NCI-H146 treated with DMSO at 0.1 percent for 48 hours (cell line): Measurements from ENCODE around the gene ELOA2.
"Not testable (repeated sequence)": the region's sequence is repeated elsewhere in the genome, so short reads cannot be mapped to it uniquely, and the experiment has no call there.

Experiments used
- DNase-seq: peaks from one replicate; lab custom pipeline; 2025; ENCODE audit not compliant: unreplicated experiment; lab: John Stamatoyannopoulos, UW

ELOA2 gene

GRCh38 chr18:47035156-47035671 is at the start of gene ELOA2:
TSS of gene ELOA2 (minus strand) at chr18:47035621. CDS start at chr18:47035264, 357 bp downstream.
- no peak for DNase-seq

DNA sequence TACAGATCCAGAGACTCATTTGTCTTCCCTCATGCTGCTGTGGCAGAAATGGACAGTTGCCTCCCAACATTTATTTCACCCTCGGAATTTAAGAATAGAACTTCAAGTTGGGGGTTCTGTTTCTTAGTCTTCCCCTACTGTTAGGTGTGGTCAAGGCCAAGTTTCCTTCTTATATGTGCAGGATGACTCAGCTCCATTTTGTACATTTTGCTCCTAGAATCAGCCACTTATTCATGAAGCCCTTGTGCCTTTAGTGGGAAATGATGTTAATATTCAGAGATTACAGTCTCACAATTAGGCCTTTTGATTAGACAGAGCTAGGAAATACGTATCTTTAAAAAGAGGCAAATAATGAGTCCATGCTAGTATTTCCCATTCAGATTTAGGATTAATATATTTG is 46.2 kb upstream of the ELOA2 start:
- no peak for DNase-seq

- no peak for DNase-seq
Measured at GRCh38 chr18:47080872-47081271, 45.5 kb upstream of the ELOA2 start.

DNA sequence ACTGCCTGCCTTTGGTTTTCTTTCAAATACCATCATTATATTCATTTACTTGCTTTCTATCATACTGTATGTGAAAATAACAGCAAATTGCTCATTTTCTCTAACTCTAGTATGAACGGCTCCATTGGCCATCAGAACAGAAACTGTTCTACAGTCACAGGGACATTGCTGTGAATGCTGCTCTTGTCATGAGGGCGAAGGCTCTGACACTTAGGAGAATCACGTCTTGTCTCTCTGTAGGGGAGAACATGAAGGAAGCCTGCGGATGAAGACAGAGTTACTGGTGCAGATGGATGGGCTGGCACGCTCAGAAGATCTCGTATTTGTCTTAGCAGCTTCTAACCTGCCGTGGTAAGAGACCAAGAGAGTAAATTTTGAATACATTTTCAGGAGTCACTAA is 41.7 kb upstream of the ELOA2 start:
- no peak for DNase-seq

GRCh38 chr18:47075098-47075883 is 39.9 kb upstream of the ELOA2 start:
- peak; percentile 4 for DNase-seq

GRCh38 chr18:47067648-47068047 is 32.2 kb upstream of the ELOA2 start:
- no peak for DNase-seq

DNA sequence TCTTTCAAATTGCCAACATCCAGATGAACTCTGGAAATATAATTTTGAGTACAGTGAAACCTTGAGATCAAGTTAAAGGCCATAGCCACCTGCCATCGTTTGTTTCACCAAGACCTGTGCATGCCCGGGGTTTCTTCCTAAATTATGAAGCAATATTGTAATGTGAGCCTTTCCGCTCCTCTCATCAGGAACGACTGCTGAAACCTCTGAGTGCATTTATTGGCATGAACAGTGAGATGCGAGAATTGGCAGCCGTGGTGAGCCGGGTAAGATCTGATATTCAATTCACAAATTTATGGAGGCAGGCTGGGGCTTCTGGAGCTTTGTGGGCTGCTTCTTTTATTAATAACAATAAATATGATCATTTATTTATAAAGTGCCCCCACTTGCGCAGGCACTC is 27.7 kb upstream of the ELOA2 start:
- no peak for DNase-seq

DNA sequence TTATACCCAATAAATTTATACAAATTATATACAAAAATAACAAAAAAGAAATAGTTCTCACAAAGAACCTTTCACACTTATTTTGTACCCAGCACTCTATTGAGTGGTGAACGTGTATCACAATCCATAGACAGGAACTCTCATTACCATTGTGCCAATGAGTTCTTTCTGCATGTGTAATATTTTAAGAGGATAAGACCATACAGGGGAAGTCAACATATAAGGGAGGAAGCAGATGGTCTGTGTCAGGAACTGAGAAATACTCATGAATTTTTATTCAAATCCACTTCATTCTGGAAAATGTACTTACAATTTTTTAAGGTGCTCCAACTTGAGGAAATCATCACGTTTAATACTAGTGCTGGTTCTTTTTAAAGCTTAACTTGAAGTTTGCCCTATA is 27.1 kb upstream of the ELOA2 start:
- DNase-seq: no peak

- no peak for DNase-seq
Measured at GRCh38 chr18:47054369-47054768, 18.9 kb upstream of the ELOA2 start.

DNA sequence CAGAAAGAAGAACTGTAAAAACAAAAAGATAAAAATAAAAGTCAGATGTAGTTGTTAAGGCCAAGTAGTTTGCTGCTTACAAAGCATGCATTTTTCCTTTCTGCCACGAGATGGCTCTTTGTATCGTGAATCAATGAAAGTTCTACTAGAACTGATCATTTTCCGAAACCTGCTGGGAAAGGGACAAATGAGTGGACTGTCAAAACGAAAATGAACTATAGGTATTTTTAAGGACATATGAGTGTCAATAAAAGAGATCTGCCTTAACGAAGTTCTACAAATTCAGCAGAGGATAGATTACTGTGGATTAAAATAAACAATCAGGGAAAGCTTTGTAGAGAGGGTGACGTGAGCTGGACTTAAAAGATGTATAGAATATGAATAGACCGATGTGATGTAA is 15.0 kb upstream of the ELOA2 start:
- DNase-seq: peak; percentile 47

GRCh38 chr18:47040982-47041381 is 5.6 kb upstream of the ELOA2 start:
- DNase-seq: no peak

GRCh38 chr18:47036927-47037578 is 1.6 kb upstream of the ELOA2 start:
- no peak for DNase-seq

GRCh38 chr18:47036298-47036874 is 965 bp upstream of the ELOA2 start:
- DNase-seq: peak; percentile 28

DNA sequence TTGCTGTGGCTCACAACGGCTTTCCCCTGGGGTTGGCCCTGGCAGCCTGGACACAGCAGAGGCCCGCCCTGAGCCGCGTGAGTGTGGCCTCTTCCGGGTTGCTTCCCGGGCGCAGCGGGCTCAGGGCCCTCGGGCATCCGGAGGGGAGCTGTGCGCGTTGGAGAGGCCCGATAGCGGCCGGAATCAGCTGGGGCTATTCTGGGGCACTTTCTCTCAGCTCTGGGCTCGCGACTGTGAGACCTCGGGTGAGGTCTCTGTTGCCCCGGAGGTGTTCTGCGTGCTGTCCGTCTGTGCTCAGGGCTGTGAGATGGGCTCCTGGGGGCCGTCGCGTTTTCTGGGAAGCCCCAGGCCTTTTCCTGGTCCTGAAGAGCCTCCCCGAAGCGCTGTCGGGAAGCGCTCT is 830 bp downstream of the ELOA2 start:
- not testable (repeated sequence) for DNase-seq

- no peak for DNase-seq
Measured at GRCh38 chr18:47032945-47033344, 2.5 kb downstream of the ELOA2 start.

DNA sequence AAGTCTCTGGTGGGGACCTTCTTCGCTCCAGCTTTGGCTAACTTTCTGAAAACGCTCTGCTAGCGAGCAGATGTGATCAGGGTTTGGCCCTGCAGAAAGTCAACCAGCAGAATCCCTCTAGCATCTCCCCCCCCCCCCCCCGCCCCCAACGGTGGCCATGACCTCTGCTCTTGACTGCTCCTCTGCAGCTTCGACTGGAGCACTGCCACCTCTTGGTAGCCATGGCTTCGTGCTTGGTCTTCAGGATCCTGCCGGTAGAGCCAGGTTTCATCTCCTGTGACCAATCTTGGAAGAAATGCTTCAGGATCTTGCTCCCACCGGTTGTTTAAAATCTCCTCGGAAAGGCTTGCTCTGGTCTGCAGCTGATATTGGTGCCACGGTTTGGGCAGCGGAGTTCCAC is 4.5 kb downstream of the ELOA2 start:
- DNase-seq: not testable (repeated sequence)

- DNase-seq: not testable (repeated sequence)
Measured at GRCh38 chr18:47029684-47030353, 5.6 kb downstream of the ELOA2 start.

DNA sequence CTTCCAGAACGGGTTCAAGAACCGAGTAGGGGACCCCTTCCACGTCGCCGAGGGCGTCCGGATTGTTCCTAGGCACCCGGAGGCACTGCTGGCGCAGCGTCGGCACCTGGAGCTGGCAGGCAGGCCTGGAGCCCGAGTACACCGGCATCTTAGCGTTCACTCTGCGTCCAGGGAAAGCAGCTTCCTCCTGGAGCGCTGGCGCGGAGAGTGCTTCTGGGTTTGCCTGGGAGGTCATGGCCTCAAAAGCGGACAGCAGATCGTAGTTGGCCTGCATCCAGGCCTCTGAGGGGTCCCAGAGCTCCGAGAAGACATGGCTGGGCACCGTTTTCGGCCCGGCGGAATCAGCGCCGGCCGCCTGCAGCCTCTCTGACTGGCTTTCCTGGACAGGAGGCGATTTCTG is 6.7 kb downstream of the ELOA2 start:
- not testable (repeated sequence) for DNase-seq

DNA sequence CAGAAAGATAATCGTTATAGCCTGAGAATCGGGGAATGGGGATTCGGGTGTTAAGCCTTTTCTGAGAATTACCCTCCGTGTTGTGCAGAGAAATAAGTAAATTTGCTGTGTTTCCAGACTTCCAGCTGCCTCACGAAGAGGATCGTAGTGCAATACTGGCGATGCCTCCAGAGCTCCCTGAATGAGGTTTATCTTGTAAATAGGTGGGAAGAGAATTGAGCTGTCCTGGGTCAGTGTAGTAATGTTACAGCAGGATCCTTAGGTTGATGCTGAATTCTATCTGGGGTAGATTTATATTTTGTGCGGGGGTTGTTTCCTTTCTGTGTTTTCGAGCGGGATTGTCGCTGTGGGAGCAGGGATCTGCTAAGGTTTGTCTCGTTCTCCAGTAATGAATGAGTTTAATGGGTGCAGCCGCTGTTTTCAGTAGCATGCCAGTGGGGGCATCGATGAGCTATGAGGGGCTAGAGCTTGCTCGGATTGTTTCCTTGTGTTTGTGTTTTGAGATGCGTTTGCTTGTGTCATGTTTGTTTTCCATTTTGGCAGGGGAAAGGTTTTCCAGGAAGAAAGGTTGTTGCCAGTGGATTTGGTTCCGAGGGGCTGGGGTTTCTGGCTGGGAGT is 9.8 kb downstream of the ELOA2 start:
- DNase-seq: not testable (repeated sequence)

DNA sequence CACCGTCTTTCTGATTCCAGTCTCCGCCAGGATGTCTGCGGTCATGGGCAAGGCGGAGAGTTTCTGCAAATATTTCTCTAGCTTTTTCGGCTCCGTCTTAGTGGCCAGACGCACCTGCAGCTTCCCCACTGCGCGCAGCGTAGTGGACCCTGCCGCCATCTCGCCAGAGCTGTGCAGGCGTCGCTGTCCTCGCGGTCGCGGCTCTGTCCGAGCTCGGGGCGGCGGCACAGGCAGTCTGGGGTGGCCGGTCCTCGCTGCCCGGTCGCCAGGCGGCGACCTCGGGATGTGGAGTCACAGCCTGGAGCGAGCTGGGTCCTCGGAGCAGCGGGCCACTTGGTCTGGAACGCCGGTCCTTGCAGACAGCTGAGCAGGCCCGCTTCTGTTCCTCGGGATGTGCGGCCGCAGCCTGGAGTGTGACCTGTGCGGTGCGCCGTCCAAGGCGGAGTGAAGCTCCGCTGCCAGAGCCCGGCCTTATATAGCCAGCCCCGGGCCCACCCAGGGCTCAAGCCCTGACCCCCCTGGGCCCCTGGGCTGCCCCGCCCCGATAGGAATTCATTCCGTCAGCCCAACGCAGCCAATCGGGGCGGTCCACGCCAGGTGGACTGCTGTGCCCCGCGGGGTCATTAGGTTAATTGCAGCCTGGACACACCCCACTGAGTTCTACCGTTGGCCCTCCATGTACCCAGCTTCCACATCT is 11.5 kb downstream of the ELOA2 start:
- not testable (repeated sequence) for DNase-seq
